KOPT-K1 (cell line): Measurements from ENCODE around the gene VSIG2.

Source experiments
- H3K27ac ChIP-seq: fragments of 200-600 bp; sonication (generic); 2 replicates; pipeline ENCODE4 v1.5.1; 2016; ENCODE audit warnings: antibody characterized with exemption, mild to moderate bottlenecking, low read depth, low read length; ENCODE audit not compliant: poor library complexity, severe bottlenecking
- H3K36me3 ChIP-seq: fragments of 200-600 bp; sonication (generic); 2 replicates; pipeline ENCODE4 v1.5.1; 2017; ENCODE audit warnings: antibody characterized with exemption, mild to moderate bottlenecking, low read length, moderate library complexity; ENCODE audit not compliant: insufficient read depth
- H3K9me3 ChIP-seq: fragments of 200-600 bp; sonication (generic); 2 replicates; pipeline ENCODE4 v1.5.1; 2017; ENCODE audit warnings: antibody characterized with exemption, low read length, mild to moderate bottlenecking; ENCODE audit not compliant: insufficient read depth, poor library complexity, severe bottlenecking

VSIG2 gene

GRCh38 chr11:124725719-124726105 lies 26.3 kb downstream of the VSIG2 start:
- H3K9me3 ChIP-seq, result no peaks in the 10 kb centered on the region
- no peak overlapping the region for H3K27ac ChIP-seq
- no peaks in the 10 kb centered on the region for H3K36me3 ChIP-seq

- no peaks in the 10 kb centered on the region for H3K9me3 ChIP-seq
- H3K27ac ChIP-seq, result no peak overlapping the region
- H3K36me3 ChIP-seq, result no peaks in the 10 kb centered on the region
Measured at GRCh38 chr11:124724979-124725718, 26.9 kb downstream of the VSIG2 start.

DNA sequence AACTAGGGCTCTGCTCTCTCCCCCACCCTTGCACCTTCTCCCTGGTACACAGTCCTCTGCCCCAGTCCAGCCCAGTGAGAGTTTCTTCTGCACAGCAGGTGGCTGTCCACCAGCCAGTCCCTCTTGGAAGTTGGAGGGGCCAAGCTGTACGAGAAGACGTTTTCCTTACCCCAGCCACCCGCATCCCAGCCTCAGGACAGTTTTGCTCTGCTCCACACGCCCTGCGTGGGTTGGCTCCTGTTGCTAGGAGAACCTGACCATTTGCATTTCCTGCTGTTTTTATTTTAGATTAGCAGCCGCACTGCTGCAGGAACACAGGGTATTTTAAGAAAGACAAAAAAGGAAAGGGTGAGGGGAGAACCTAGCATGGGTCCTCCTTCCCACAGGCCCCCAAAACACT lies 29.9 kb downstream of the VSIG2 start:
- no peaks in the 10 kb centered on the region for H3K9me3 ChIP-seq
- no peaks in the 10 kb centered on the region for H3K36me3 ChIP-seq

DNA sequence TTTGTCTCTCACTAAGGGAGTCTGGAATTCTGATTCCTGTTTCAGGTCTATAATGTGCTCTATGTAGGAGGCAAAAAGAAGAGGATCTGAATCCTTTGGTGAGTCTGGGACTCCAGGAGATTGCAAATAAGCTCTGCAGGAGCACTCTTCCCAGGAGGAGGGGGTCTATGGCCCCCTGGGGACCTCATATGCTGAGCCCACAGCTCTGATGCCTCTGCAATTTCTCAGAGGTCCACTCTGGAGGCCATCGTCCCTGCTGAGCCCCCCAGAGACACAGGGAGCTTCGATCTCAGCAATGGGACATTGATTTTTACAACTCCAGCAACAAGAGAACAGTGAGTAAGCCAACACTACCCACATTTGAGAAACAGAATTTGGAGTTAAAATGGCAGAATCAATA lies 32.5 kb downstream of the VSIG2 start:
- Histone ChIP-seq H3K36me3 (no peaks in the 10 kb centered on the region), H3K27ac (no peak overlapping the region), H3K9me3 (no peaks in the 10 kb centered on the region)

More for the DNA sequence above, 29.9 kb downstream of the VSIG2 start:
- no peak overlapping the region for H3K27ac ChIP-seq

DNA sequence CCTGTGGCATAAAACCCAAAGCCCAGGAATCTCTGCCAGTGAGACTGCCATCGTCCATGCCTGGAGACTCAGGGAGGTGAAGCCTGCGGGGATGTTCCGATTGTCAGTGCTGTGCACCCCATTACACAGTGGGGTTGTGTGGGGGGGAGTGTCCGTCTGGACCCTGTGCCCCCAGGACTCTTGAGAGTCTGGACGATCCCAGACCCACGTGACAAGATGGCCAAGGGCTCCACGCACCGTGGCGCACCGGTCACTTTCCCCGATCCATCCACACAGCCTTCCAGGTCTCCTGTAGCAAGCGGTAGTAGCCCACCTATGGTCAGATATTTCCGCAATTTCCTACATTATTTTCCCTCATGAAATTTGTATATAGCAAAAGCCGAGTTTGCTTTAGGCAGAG lies 33.3 kb downstream of the VSIG2 start:
- Histone ChIP-seq H3K36me3 (no peaks in the 10 kb centered on the region), H3K27ac (no peak overlapping the region), H3K9me3 (no peaks in the 10 kb centered on the region)

GRCh38 chr11:124717786-124718651 lies 34.0 kb downstream of the VSIG2 start:
- Histone ChIP-seq H3K27ac (no peak overlapping the region), H3K9me3 (no peaks in the 10 kb centered on the region), H3K36me3 (no peaks in the 10 kb centered on the region)

DNA sequence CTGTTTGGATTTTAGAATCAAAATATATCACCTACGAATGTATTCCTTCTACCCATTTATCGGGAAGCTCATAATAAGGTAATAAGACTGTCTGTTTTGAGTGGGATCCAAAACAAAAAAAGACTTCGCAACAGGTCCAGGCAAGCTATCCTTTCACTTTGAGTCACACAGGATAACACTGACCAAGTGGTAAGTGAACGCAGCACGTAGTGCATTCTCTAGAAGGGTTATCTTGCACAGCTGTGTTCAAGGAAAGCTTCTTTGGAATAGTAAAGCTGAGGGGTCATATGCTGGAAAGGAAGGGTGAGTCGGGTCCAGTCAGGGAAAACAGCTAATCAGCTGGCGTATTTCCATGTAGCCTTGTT lies 34.7 kb downstream of the VSIG2 start:
- Histone ChIP-seq H3K36me3 (no peaks in the 10 kb centered on the region), H3K9me3 (no peaks in the 10 kb centered on the region), H3K27ac (no peak overlapping the region)

DNA sequence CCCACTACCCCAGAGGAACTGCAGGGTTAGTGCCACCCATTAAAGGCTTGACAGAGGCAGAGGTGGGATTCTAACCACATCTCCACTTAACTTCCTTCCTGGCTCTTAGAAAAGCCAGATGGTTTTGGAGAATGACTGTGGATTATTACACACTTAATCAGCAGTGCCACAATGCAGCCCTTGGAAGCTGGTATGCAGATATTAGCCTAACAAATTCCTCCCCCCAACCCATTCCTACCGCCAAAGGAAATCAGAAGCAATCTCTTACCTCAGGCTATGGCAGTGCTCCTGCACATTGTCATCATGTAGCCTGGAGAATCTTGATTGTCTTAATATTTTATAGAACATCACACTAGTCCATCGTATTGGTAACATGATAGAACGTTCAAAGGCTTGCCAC lies 35.5 kb downstream of the VSIG2 start:
- H3K27ac ChIP-seq, result no peak overlapping the region
- no peaks in the 10 kb centered on the region for H3K9me3 ChIP-seq
- H3K36me3 ChIP-seq, result no peaks in the 10 kb centered on the region

- Histone ChIP-seq H3K27ac (no peak overlapping the region), H3K36me3 (no peaks in the 10 kb centered on the region), H3K9me3 (peaks cover 11% of the 10 kb centered on the region)
Measured at GRCh38 chr11:124712392-124712791, 39.7 kb downstream of the VSIG2 start.

DNA sequence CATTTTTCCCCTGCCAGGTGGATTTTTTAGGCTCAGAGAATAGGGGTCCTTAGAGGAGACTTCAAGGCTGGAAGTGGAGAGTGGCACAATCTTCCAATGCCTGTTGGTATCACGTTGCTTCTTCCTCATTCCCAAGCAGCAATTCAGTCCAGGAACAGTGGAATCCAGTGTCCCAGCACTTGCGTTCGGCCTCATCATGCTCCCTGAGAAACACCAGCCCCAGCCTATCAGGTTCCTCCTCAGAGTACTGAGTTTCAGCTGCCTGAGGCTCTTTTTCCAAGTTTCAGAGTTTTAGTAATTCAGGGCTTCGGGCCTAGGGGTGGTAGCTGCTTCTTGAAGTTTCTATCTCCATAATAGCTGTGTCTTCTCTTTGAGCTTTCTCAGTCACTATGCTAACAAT lies 44.2 kb downstream of the VSIG2 start:
- no peak overlapping the region for H3K27ac ChIP-seq
- peaks cover 12% of the 10 kb centered on the region for H3K9me3 ChIP-seq
- no peaks in the 10 kb centered on the region for H3K36me3 ChIP-seq

DNA sequence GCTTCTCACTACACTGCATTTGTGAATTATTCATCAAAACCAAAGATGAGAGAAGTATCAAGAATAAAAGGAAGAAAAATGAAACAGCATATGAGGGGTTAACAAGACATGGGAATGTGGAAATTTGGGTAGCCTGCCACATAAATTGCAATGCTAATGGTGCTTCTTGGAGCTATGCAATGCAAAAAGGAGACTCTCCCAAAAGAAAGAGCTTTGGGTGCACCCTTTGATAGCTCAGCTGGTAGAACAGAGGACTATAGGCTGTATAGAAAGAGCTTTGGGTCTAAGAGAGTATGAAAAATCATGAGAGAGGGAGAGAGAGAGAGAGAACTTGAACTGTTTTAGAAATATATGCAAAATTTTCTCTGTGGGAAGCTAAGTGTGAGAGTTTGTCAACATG lies 52.0 kb downstream of the VSIG2 start:
- Histone ChIP-seq H3K36me3 (no peaks in the 10 kb centered on the region), H3K27ac (no peak overlapping the region)

GRCh38 chr11:124699547-124699946 lies 52.5 kb downstream of the VSIG2 start:
- Histone ChIP-seq H3K9me3 (peaks cover 8% of the 10 kb centered on the region), H3K36me3 (no peaks in the 10 kb centered on the region)

More for the DNA sequence above, 52.0 kb downstream of the VSIG2 start:
- peaks cover 8% of the 10 kb centered on the region for H3K9me3 ChIP-seq

More at GRCh38 chr11:124699547-124699946, 52.5 kb downstream of the VSIG2 start:
- no peak overlapping the region for H3K27ac ChIP-seq
